Spleen (tissue), 7 donors: ENCODE measurements around the gene MGP.

Source experiments
- POLR2A ChIP-seq, 3 donors: fragments of 450-650 bp; IDR thresholded peaks; one replicate each; pipeline ENCODE4 v1.5.1; 2017; ENCODE audit warnings: antibody characterized with exemption in 3 of 3, mild to moderate bottlenecking in 1 of 3
- POLR2AphosphoS5 ChIP-seq, 3 donors: sonication (generic); formaldehyde crosslinking; IDR thresholded peaks; one replicate each; pipeline ENCODE4 v1.5.1; 2017; ENCODE audit warnings: antibody characterized with exemption in 3 of 3
- TF ChIP-seq, protein P1 (sequence below), 11 experiments: fragments of 200-600 bp in 7 of 11; fragments of 450-650 bp in 4 of 11; sonication (generic) in 4 of 11; IDR thresholded peaks in 8 of 11; conservative IDR thresholded peaks in 3 of 11; 1 replicate in 7 of 11; 2 replicates in 4 of 11; pipeline versions ENCODE4 v1.4.0 to v1.8.0; 2016 to 2021; ENCODE audit warnings: antibody characterized with exemption in 11 of 11, inconsistent platforms in 4 of 11, mild to moderate bottlenecking in 1 of 11
- donor health status: DM: no; HTN: no; CAD: no; lungs with moderate emphysema.
- donor health status: DM: no; HTN: no; CAD: no.
- donor health status: DM: no; HTN: no; CAD: no.

DNA sequence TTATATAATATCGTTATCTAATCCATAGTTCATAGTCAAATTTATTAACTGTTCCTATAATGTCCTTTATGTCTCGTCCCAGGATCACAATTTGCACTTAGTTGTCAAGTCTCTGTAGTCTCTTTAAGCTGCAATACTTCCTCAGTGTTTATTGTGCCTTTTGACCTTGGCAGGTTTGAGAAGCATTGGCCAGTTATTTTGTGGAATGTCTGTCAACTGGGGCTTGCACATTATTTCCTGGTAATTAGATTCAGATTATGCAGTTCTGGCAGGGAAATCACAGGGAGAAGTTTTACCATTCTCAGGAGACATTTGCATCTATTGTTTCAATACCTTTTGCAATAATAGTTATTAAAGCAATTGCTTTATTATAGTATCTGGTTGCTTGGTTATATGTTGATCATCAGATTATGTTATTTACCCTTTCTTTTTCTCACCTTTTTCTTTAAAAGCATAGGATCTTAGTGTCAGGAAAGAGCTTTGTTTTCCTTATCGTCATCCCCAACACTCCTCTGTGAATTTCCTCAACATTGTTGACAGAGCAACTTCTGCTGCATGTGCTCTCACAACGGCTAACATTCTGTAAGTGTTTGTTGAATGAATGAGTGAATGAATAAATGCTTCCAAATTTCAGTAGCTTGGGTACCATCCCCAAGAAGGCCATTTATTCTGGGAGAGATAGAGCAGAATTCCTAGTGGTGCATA lies 38.6 kb downstream of the MGP start:
- TF ChIP-seq POLR2A (IDR thresholded peaks at IDR 0.05) (no peak), POLR2AphosphoS5 (IDR thresholded peaks at IDR 0.05) (no peak)
- TF ChIP-seq, protein P1, sequence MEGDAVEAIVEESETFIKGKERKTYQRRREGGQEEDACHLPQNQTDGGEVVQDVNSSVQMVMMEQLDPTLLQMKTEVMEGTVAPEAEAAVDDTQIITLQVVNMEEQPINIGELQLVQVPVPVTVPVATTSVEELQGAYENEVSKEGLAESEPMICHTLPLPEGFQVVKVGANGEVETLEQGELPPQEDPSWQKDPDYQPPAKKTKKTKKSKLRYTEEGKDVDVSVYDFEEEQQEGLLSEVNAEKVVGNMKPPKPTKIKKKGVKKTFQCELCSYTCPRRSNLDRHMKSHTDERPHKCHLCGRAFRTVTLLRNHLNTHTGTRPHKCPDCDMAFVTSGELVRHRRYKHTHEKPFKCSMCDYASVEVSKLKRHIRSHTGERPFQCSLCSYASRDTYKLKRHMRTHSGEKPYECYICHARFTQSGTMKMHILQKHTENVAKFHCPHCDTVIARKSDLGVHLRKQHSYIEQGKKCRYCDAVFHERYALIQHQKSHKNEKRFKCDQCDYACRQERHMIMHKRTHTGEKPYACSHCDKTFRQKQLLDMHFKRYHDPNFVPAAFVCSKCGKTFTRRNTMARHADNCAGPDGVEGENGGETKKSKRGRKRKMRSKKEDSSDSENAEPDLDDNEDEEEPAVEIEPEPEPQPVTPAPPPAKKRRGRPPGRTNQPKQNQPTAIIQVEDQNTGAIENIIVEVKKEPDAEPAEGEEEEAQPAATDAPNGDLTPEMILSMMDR (IDR thresholded peaks at IDR 0.05 in 8 of 11, conservative IDR thresholded peaks at IDR 0.05 in 3 of 11) = no peak
